ENCODE results near the gene COX10. TPM values are rescaled to one million over a fixed set of nuclear protein-coding genes. Genes with fewer than 3 reads are reported as not detected.
"Not testable (repeated sequence)": the region's sequence is repeated elsewhere in the genome, so short reads cannot be mapped to it uniquely, and the experiment has no call there.

Gene COX10
- 13.9 TPM for total RNA-seq
- polyA plus RNA-seq (ENCODE audit: insufficient read depth in 1 of 8, insufficient read length in 8 of 8, low replicate concordance in 1 of 8): 10 to 100 TPM; 11.4 to 16.1 (median 14.1) TPM
- long read RNA-seq, donor 1, transcript COX10-201 (7 exons, 2,873 nt): major isoform, 5 of 6 reads
- long read RNA-seq, donor 1, partial matches to known transcripts: 0 of 6 reads
- long read RNA-seq, donor 1, other reads (novel, unspliced or antisense): 0 of 6 reads
- long read RNA-seq, donor 2: 0 reads
- long read RNA-seq, donor 3, partial matches to known transcripts: 0 of 6 reads
- long read RNA-seq, donor 3, other reads (novel, unspliced or antisense): 0 of 6 reads
- long read RNA-seq, donor 4, partial matches to known transcripts: 0 of 4 reads
- long read RNA-seq, donor 4, other reads (novel, unspliced or antisense): 0 of 4 reads
- long read RNA-seq, donor 5, transcript COX10-201 (7 exons, 2,873 nt): major isoform, 8 of 10 reads
- long read RNA-seq, donor 5, partial matches to known transcripts: 0 of 10 reads
- long read RNA-seq, donor 5, other reads (novel, unspliced or antisense): 0 of 10 reads
- long read RNA-seq, donor 6, transcript COX10-201 (7 exons, 2,873 nt): major isoform, 6 of 7 reads
- long read RNA-seq, donor 6, partial matches to known transcripts: 0 of 7 reads
- long read RNA-seq, donor 6, other reads (novel, unspliced or antisense): 0 of 7 reads
- long read RNA-seq, donor 7, partial matches to known transcripts: 0 of 3 reads
- long read RNA-seq, donor 7, other reads (novel, unspliced or antisense): 0 of 3 reads
- long read RNA-seq, donor 8: 0 reads
- long read RNA-seq, donor 9, partial matches to known transcripts: 0 of 2 reads
- long read RNA-seq, donor 9, other reads (novel, unspliced or antisense): 0 of 2 reads
- long read RNA-seq, donor 10, transcript COX10-201 (7 exons, 2,873 nt): major isoform, 6 of 9 reads
- long read RNA-seq, donor 10, partial matches to known transcripts: 0 of 9 reads
- long read RNA-seq, donor 10, other reads (novel, unspliced or antisense): 0 of 9 reads
- long read RNA-seq, donor 11, partial matches to known transcripts: 11 of 16 reads
- long read RNA-seq, donor 11, other reads (novel, unspliced or antisense): 0 of 16 reads

- Histone ChIP-seq H3K27ac (ENCODE audit: low read length) (peak within 1 kb of the TSS; percentile 71), H3K9me3 (replicated peaks; ENCODE audit: control insufficient read depth, low read depth, low read length) (no peaks in the 10 kb centered on the region), H3K27me3 (ENCODE audit: control insufficient read depth, insufficient read depth, low read length) (no peaks in the 10 kb centered on the region), H3K36me3 (ENCODE audit: control insufficient read depth, insufficient read depth, low read length) (no peaks in the 10 kb centered on the region), H3K4me1 (ENCODE audit: control insufficient read depth, insufficient read depth, low read length) (peaks cover 6% of the 10 kb centered on the region), H3K4me3 (ENCODE audit: low read length) (peak within 1 kb of the TSS; percentile 98)
- WGBS (ENCODE audit: insufficient coverage): 0% methylated on average over 23 of the region's 48 CpGs
- DNase-seq: peak; percentile 93
Measured at GRCh38 chr17:14069251-14070021, at the start of gene COX10. Gene COX10 (plus strand): TSS chr17:14069504. CDS start chr17:14069606, 102 bp downstream.

- not testable (repeated sequence) for H3K27me3 ChIP-seq (ENCODE audit: control insufficient read depth, insufficient read depth, low read length); H3K27ac ChIP-seq (ENCODE audit: low read length); DNase-seq; H3K4me1 ChIP-seq (ENCODE audit: control insufficient read depth, insufficient read depth, low read length); H3K36me3 ChIP-seq (ENCODE audit: control insufficient read depth, insufficient read depth, low read length); H3K4me3 ChIP-seq (ENCODE audit: low read length); H3K9me3 ChIP-seq (replicated peaks; ENCODE audit: control insufficient read depth, low read depth, low read length)
- WGBS (ENCODE audit: insufficient coverage): no CpG with 5 or more reads among the region's 9 CpGs
Measured at GRCh38 chr17:14021651-14022294, 47.5 kb upstream of the COX10 start.

GRCh38 chr17:14029755-14030154 lies 39.5 kb upstream of the COX10 start:
- WGBS (ENCODE audit: insufficient coverage): no CpG with 5 or more reads among the region's 5 CpGs
- peaks cover 10% of the 10 kb centered on the region for H3K36me3 ChIP-seq (ENCODE audit: control insufficient read depth, insufficient read depth, low read length)
- not testable (repeated sequence) for H3K4me1 ChIP-seq (ENCODE audit: control insufficient read depth, insufficient read depth, low read length); H3K4me3 ChIP-seq (ENCODE audit: low read length); H3K9me3 ChIP-seq (replicated peaks; ENCODE audit: control insufficient read depth, low read depth, low read length); H3K27me3 ChIP-seq (ENCODE audit: control insufficient read depth, insufficient read depth, low read length); H3K27ac ChIP-seq (ENCODE audit: low read length); DNase-seq

DNA sequence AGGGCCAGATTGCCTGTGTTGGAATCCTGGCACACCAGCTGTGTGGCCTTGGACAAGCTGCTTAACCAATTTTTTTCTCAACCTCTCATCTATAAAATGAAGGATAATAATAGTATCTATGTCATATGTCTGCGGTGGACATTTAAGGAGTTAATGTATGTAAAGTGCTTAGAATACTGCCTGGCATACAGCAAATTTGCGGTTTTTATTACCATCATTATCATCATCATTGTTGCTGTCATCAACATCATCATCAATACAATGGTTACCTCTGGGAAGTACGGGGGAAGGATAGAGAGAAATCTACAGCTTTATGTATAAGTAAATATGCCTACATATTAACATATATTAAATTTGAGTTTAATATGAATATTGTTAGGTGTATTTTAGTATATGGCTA lies 37.1 kb upstream of the COX10 start:
- Histone ChIP-seq H3K27me3 (ENCODE audit: control insufficient read depth, insufficient read depth, low read length) (no peaks in the 10 kb centered on the region), H3K4me1 (ENCODE audit: control insufficient read depth, insufficient read depth, low read length) (no peaks in the 10 kb centered on the region), H3K4me3 (ENCODE audit: low read length) (no peak overlapping the region), H3K9me3 (replicated peaks; ENCODE audit: control insufficient read depth, low read depth, low read length) (no peaks in the 10 kb centered on the region), H3K27ac (ENCODE audit: low read length) (no peak overlapping the region), H3K36me3 (ENCODE audit: control insufficient read depth, insufficient read depth, low read length) (peaks cover 10% of the 10 kb centered on the region)
- DNase-seq: no peak
- no CpG with 5 or more reads among the region's 3 CpGs for WGBS (ENCODE audit: insufficient coverage)

GRCh38 chr17:14033166-14033565 lies 36.1 kb upstream of the COX10 start:
- Histone ChIP-seq H3K4me1 (ENCODE audit: control insufficient read depth, insufficient read depth, low read length) (no peaks in the 10 kb centered on the region), H3K36me3 (ENCODE audit: control insufficient read depth, insufficient read depth, low read length) (peaks cover 10% of the 10 kb centered on the region), H3K9me3 (replicated peaks; ENCODE audit: control insufficient read depth, low read depth, low read length) (no peaks in the 10 kb centered on the region), H3K27me3 (ENCODE audit: control insufficient read depth, insufficient read depth, low read length) (no peaks in the 10 kb centered on the region), H3K4me3 (ENCODE audit: low read length) (no peak overlapping the region), H3K27ac (ENCODE audit: low read length) (no peak overlapping the region)
- 86% methylated on average over 1 of the region's 4 CpGs for WGBS (ENCODE audit: insufficient coverage)
- no peak for DNase-seq

GRCh38 chr17:14037453-14037852 lies 31.9 kb upstream of the COX10 start:
- no CpG with 5 or more reads among the region's 1 CpG for WGBS (ENCODE audit: insufficient coverage)
- H3K27me3 ChIP-seq (ENCODE audit: control insufficient read depth, insufficient read depth, low read length): no peaks in the 10 kb centered on the region
- no peak for DNase-seq
- no peaks in the 10 kb centered on the region for H3K4me1 ChIP-seq (ENCODE audit: control insufficient read depth, insufficient read depth, low read length)
- H3K27ac ChIP-seq (ENCODE audit: low read length): no peak overlapping the region
- no peaks in the 10 kb centered on the region for H3K9me3 ChIP-seq (replicated peaks; ENCODE audit: control insufficient read depth, low read depth, low read length)
- H3K36me3 ChIP-seq (ENCODE audit: control insufficient read depth, insufficient read depth, low read length): peaks cover 10% of the 10 kb centered on the region
- H3K4me3 ChIP-seq (ENCODE audit: low read length): no peak overlapping the region

GRCh38 chr17:14038206-14038605 lies 31.1 kb upstream of the COX10 start:
- WGBS (ENCODE audit: insufficient coverage): 73% methylated on average over 1 of the region's 1 CpG
- no peak overlapping the region for H3K27ac ChIP-seq (ENCODE audit: low read length)
- H3K36me3 ChIP-seq (ENCODE audit: control insufficient read depth, insufficient read depth, low read length): peaks cover 8% of the 10 kb centered on the region
- H3K4me3 ChIP-seq (ENCODE audit: low read length): no peak overlapping the region
- no peaks in the 10 kb centered on the region for H3K27me3 ChIP-seq (ENCODE audit: control insufficient read depth, insufficient read depth, low read length)
- no peaks in the 10 kb centered on the region for H3K4me1 ChIP-seq (ENCODE audit: control insufficient read depth, insufficient read depth, low read length)
- no peak for DNase-seq
- no peaks in the 10 kb centered on the region for H3K9me3 ChIP-seq (replicated peaks; ENCODE audit: control insufficient read depth, low read depth, low read length)

DNA sequence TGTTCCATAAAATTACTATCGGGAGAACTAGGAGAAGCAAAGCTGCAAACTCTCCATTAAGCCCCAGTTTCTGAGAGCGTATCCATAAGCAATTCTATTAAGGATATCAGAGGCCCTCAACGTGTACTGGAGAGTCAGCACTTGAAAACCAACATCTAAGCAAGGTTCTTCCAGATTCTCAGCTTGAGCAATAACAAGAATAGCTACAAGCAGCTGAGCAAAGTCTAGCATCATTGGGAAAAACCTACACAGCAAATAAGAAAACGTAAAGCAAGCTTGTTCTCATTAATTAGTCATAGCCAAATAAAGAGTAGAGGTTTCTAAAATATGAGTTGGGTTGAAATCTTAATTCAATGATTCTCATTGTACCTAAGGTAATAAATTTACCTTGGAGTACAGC lies 26.9 kb upstream of the COX10 start:
- WGBS (ENCODE audit: insufficient coverage): 83% methylated on average over 3 of the region's 4 CpGs
- no peaks in the 10 kb centered on the region for H3K36me3 ChIP-seq (ENCODE audit: control insufficient read depth, insufficient read depth, low read length)
- no peak for DNase-seq

DNA sequence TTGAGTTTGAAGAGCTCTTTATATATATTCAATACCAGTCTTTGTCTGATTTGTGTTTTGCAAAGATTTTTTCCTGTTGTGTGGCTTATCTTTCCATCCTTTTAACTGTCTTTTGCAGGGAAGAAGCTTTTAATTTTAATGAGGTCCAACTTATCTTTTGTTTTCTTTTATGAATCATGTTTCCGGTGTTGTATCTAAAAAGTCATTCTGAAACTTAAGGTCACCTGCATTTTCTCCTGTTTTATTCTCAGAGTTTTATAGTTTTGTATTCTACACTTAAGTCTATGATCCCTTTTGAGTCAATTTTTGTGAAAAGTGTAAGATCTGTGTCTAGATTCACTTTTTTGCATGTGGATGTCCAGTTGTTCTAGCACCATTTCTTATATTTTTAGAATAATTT lies 24.6 kb upstream of the COX10 start:
- H3K27ac ChIP-seq (ENCODE audit: low read length): no peak overlapping the region
- no peaks in the 10 kb centered on the region for H3K27me3 ChIP-seq (ENCODE audit: control insufficient read depth, insufficient read depth, low read length)
- no peaks in the 10 kb centered on the region for H3K36me3 ChIP-seq (ENCODE audit: control insufficient read depth, insufficient read depth, low read length)
- H3K9me3 ChIP-seq (replicated peaks; ENCODE audit: control insufficient read depth, low read depth, low read length): no peaks in the 10 kb centered on the region
- H3K4me3 ChIP-seq (ENCODE audit: low read length): no peak overlapping the region
- no peak for DNase-seq
- WGBS (ENCODE audit: insufficient coverage): no CpG with 5 or more reads among the region's 1 CpG
- H3K4me1 ChIP-seq (ENCODE audit: control insufficient read depth, insufficient read depth, low read length): no peaks in the 10 kb centered on the region

More for the DNA sequence above, 26.9 kb upstream of the COX10 start:
- Histone ChIP-seq H3K4me3 (ENCODE audit: low read length) (no peak overlapping the region), H3K27me3 (ENCODE audit: control insufficient read depth, insufficient read depth, low read length) (no peaks in the 10 kb centered on the region), H3K9me3 (replicated peaks; ENCODE audit: control insufficient read depth, low read depth, low read length) (no peaks in the 10 kb centered on the region), H3K4me1 (ENCODE audit: control insufficient read depth, insufficient read depth, low read length) (no peaks in the 10 kb centered on the region), H3K27ac (ENCODE audit: low read length) (no peak overlapping the region)

Measured in muscle of leg (tissue), 16 donors.